Activated naive CD4-positive, alpha-beta T cell treated with anti-CD3 and anti-CD28 coated beads for 36 hours (primary cell): ENCODE results near the gene TDRD10. TPM values are rescaled to one million over a fixed set of nuclear protein-coding genes. Genes with fewer than 3 reads are reported as not detected.

ENCODE experiments used
- CTCF ChIA-PET: fragments of 350-600 bp; sonication (Branson Sonifier 250); formaldehyde crosslinking; loops from one replicate; lab custom pipeline; 2021; ENCODE audit warnings: antibody characterized with exemption; lab: Charles Lee
- DNase-seq: peaks from one replicate; pipeline ENCODE4 v3.0.0-alpha.2; 2020
- H3K27ac Mint-ChIP-seq: one replicate; pipeline ENCODE4 v1.8.0; 2021; ENCODE audit warnings: mild to moderate bottlenecking, mixed read lengths
- H3K27me3 Mint-ChIP-seq: one replicate; pipeline ENCODE4 v1.8.0; 2021; ENCODE audit warnings: low read depth, mixed read lengths
- H3K36me3 Mint-ChIP-seq: one replicate; pipeline ENCODE4 v1.8.0; 2021; ENCODE audit warnings: low read depth, mixed read lengths
- H3K4me1 Mint-ChIP-seq: one replicate; pipeline ENCODE4 v1.8.0; 2021; ENCODE audit warnings: low read depth, mixed read lengths
- H3K4me3 Mint-ChIP-seq: one replicate; pipeline ENCODE4 v1.8.0; 2021; ENCODE audit warnings: mild to moderate bottlenecking, moderate library complexity, mixed read lengths
- H3K9me3 Mint-ChIP-seq: one replicate; pipeline ENCODE4 v1.8.0; 2021; ENCODE audit warnings: mixed read lengths
- intact Hi-C: fragments of 100-400 bp; cut with micrococcal nuclease; formaldehyde crosslinking; loops from one replicate; pipeline ENCODE4 v1.15.1; 2023
- total RNA-seq, 2 experiments: library from RNA; stranded (reverse); gene quantifications; one replicate each; pipeline ENCODE4 v1.2.3, GENCODE V29; 2021

The TDRD10 gene
- total RNA-seq, 2 experiments from 2014 or later, result not detected

GRCh38 chr1:154466921-154467417 lies 35.0 kb upstream of the TDRD10 start:
- CTCF ChIA-PET, result interaction anchor here (0.7 to 4.3 kb wide), 5 partner anchors 12 to 434 kb away, joined by 3 to 23 read pairs (median 3); no protein-coding TSS in a partner anchor
- Mint-ChIP-seq H3K27me3 (no peaks in the 10 kb centered on the region), H3K36me3 (peaks cover 2% of the 10 kb centered on the region), H3K4me3 (no peak overlapping the region), H3K9me3 (no peaks in the 10 kb centered on the region), H3K27ac (peak overlapping the region; percentile 46), H3K4me1 (peaks cover 57% of the 10 kb centered on the region)
- DNase-seq, result peak; percentile 33
- intact Hi-C loops, result loop anchor here (1.0 kb wide), 1 partner anchor 62 kb away; the partner anchor contains the start of gene IL6R

DNA sequence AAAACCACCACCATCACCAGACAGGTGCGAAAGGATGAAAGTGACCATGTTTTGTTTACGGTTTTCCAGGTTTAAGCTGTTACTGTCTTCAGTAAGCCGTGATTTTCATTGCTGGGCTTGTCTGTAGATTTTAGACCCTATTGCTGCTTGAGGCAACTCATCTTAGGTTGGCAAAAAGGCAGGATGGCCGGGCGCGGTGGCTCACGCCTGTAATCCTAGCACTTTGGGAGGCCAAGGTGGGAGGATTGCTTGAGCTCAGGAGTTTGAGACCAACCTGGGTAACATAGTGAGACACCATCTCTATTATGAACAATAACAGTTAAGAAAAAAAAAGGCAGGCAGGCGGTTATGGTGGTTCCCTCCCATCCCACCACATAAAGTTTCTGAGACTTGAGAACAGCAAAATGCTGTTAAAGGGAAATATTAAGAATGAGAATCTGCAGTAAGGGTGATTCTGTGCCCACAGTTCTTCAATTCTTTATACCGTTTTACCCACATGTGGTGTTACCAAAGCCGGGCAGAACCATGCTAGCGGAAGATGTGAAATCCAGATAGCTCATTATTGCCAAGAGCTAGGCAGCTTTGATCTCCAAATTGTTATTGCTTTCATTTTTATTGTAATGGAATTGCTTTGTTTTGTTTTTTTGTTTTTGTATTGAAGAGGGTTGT lies 34.5 kb upstream of the TDRD10 start:
- Mint-ChIP-seq H3K4me1 (peaks cover 54% of the 10 kb centered on the region), H3K27me3 (no peaks in the 10 kb centered on the region), H3K4me3 (no peak overlapping the region), H3K36me3 (peaks cover 2% of the 10 kb centered on the region), H3K9me3 (no peaks in the 10 kb centered on the region), H3K27ac (peak overlapping the region; percentile 46)
- DNase-seq, result no peak
- CTCF ChIA-PET, result interaction anchor here (0.6 to 4.3 kb wide), 9 partner anchors 11 to 434 kb away, joined by 3 to 23 read pairs (median 4); no protein-coding TSS in a partner anchor
- intact Hi-C loops, result loop anchor here (1.0 kb wide), 1 partner anchor 62 kb away; the partner anchor contains the start of gene IL6R

- Mint-ChIP-seq H3K4me1 (peaks cover 43% of the 10 kb centered on the region), H3K27me3 (no peaks in the 10 kb centered on the region), H3K4me3 (no peak overlapping the region), H3K27ac (no peak overlapping the region), H3K9me3 (no peaks in the 10 kb centered on the region), H3K36me3 (peaks cover 2% of the 10 kb centered on the region)
- CTCF ChIA-PET, result interaction anchor here (1.0 to 4.3 kb wide), 3 partner anchors 10 to 140 kb away, joined by 4 to 23 read pairs (median 7); no protein-coding TSS in a partner anchor
- intact Hi-C loops, result no loop called here
- no peak for DNase-seq
These were observed 33.3 kb upstream of the TDRD10 start for GRCh38 chr1:154468535-154469250.

GRCh38 chr1:154469844-154470560 lies 32.0 kb upstream of the TDRD10 start:
- CTCF ChIA-PET, result interaction anchor here (0.7 kb wide), 1 partner anchor 83 kb away, joined by 4 read pairs; no protein-coding TSS in a partner anchor
- intact Hi-C loops, result no loop called here

GRCh38 chr1:154471304-154471703 lies 30.7 kb upstream of the TDRD10 start:
- CTCF ChIA-PET, result interaction anchor here (0.6 to 1.3 kb wide), 2 partner anchors 32 to 142 kb away, joined by 3 to 4 read pairs; no protein-coding TSS in a partner anchor
- H3K4me3 Mint-ChIP-seq, result no peak overlapping the region
- no peaks in the 10 kb centered on the region for H3K27me3 Mint-ChIP-seq
- no peaks in the 10 kb centered on the region for H3K36me3 Mint-ChIP-seq
- intact Hi-C loops, result no loop called here
- no peak for DNase-seq
- no peak overlapping the region for H3K27ac Mint-ChIP-seq
- H3K4me1 Mint-ChIP-seq, result peaks cover 21% of the 10 kb centered on the region
- H3K9me3 Mint-ChIP-seq, result no peaks in the 10 kb centered on the region

More at GRCh38 chr1:154469844-154470560, 32.0 kb upstream of the TDRD10 start:
- no peak overlapping the region for H3K4me3 Mint-ChIP-seq
- H3K36me3 Mint-ChIP-seq, result peaks cover 2% of the 10 kb centered on the region
- DNase-seq, result no peak
- peaks cover 31% of the 10 kb centered on the region for H3K4me1 Mint-ChIP-seq
- no peak overlapping the region for H3K27ac Mint-ChIP-seq
- H3K27me3 Mint-ChIP-seq, result no peaks in the 10 kb centered on the region
- H3K9me3 Mint-ChIP-seq, result no peaks in the 10 kb centered on the region

DNA sequence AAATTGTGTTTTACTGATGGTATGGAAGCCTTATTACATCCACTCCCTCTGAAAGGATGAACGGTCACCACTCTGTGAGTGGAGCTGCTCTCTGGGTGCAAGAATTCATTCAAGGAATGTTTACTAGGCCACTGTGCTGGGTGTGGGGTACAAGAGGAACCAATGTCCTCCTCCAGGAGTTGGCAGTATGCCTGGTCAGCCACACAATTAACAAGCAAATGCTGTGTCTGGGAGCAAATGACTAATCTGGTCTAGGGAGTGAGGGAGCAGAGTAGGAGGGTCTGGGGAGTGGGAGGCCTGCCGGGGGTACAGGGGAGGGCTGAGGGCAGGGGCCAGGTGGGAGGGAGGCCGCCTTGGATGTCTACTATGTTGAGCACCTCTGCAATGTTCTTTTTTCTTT lies 27.2 kb upstream of the TDRD10 start:
- CTCF ChIA-PET, result interaction anchor here (1.7 kb wide), 1 partner anchor 72 kb away, joined by 4 read pairs; no protein-coding TSS in a partner anchor
- no peak overlapping the region for H3K27ac Mint-ChIP-seq
- H3K36me3 Mint-ChIP-seq, result no peaks in the 10 kb centered on the region
- no peaks in the 10 kb centered on the region for H3K9me3 Mint-ChIP-seq
- intact Hi-C loops, result loop anchor here (5.0 kb wide), 2 partner anchors 203 to 462 kb away; partner anchors contain the start of genes HAX1 and PMVK
- H3K4me3 Mint-ChIP-seq, result no peak overlapping the region
- no peaks in the 10 kb centered on the region for H3K27me3 Mint-ChIP-seq
- peaks cover 26% of the 10 kb centered on the region for H3K4me1 Mint-ChIP-seq
- DNase-seq, result no peak

DNA sequence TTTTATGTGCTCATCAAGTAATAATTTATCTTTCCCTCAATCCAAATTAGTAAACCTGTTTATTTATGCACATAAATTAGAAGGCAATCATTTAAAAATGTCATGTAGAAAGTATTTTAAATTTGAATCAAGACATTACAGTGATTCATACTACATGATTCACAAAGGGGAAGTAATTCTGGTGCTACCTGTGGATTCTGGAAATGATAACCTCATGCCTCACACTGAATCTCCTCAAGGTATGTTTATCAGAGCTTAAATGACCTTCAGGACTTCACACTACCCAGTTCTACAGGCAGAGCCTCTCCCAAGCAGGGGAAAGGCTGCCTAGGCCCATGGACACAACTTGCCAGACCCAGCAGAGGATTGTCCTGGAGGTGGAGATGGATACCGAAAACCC lies 25.2 kb upstream of the TDRD10 start:
- Mint-ChIP-seq H3K4me3 (no peak overlapping the region), H3K27me3 (no peaks in the 10 kb centered on the region), H3K27ac (no peak overlapping the region), H3K36me3 (no peaks in the 10 kb centered on the region), H3K4me1 (peaks cover 28% of the 10 kb centered on the region), H3K9me3 (no peaks in the 10 kb centered on the region)
- no peak for DNase-seq
- intact Hi-C loops, result loop anchor here (2.0 to 5.0 kb wide), 3 partner anchors 14 to 461 kb away; partner anchors contain the start of genes HAX1 and PMVK
- CTCF ChIA-PET, result interaction anchor here (0.8 to 0.9 kb wide), 2 partner anchors 11 to 142 kb away, joined by 3 to 4 read pairs; no protein-coding TSS in a partner anchor

- intact Hi-C loops, result loop anchor here (1.0 to 5.0 kb wide), 7 partner anchors 39 to 459 kb away; partner anchors contain the start of genes HAX1 and PMVK
- CTCF ChIA-PET, result interaction anchor here (1.2 to 5.4 kb wide), 3 partner anchors 12 to 68 kb away, joined by 6 to 89 read pairs (median 23); no protein-coding TSS in a partner anchor
These were observed 24.0 kb upstream of the TDRD10 start for GRCh38 chr1:154478013-154478412.

DNA sequence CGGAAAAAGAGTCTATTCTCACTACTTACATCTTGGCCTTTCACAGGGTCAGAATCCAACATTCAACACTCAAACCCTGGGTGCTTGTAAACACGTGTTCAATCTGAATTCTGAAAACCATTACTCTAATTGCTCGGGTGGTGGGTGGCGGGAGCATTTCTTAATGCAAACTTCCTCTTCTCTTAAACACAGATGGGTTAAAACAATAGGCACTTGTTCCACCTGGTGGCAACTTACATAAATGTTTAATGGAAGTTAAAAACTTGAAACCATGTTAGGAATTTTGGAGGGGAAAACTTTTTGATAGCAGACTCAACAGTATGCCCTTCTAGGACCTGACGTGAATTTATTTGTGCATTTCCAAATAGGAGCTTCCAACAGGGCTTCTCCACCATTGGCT lies 23.4 kb upstream of the TDRD10 start:
- Mint-ChIP-seq H3K27ac (no peak overlapping the region), H3K27me3 (no peaks in the 10 kb centered on the region), H3K36me3 (no peaks in the 10 kb centered on the region), H3K4me3 (peak overlapping the region; percentile 30), H3K4me1 (peaks cover 28% of the 10 kb centered on the region), H3K9me3 (no peaks in the 10 kb centered on the region)
- intact Hi-C loops, result loop anchor here (1.0 to 5.0 kb wide), 9 partner anchors 40 to 459 kb away; partner anchors contain the start of genes HAX1 and PMVK
- DNase-seq, result peak; percentile 59
- CTCF ChIA-PET, result interaction anchor here (0.9 to 5.4 kb wide), 21 partner anchors 12 to 202 kb away, joined by 3 to 89 read pairs (median 5); no protein-coding TSS in a partner anchor

More at GRCh38 chr1:154478013-154478412, 24.0 kb upstream of the TDRD10 start:
- H3K27ac Mint-ChIP-seq, result no peak overlapping the region
- H3K4me3 Mint-ChIP-seq, result no peak overlapping the region
- no peaks in the 10 kb centered on the region for H3K27me3 Mint-ChIP-seq
- DNase-seq, result no peak
- H3K4me1 Mint-ChIP-seq, result peaks cover 28% of the 10 kb centered on the region
- no peaks in the 10 kb centered on the region for H3K9me3 Mint-ChIP-seq
- H3K36me3 Mint-ChIP-seq, result no peaks in the 10 kb centered on the region

GRCh38 chr1:154479764-154480421 lies 22.1 kb upstream of the TDRD10 start:
- peak; percentile 73 for DNase-seq
- Mint-ChIP-seq H3K9me3 (no peaks in the 10 kb centered on the region), H3K4me3 (no peak overlapping the region), H3K27me3 (no peaks in the 10 kb centered on the region), H3K36me3 (no peaks in the 10 kb centered on the region), H3K27ac (no peak overlapping the region), H3K4me1 (peaks cover 28% of the 10 kb centered on the region)
- CTCF ChIA-PET, result interaction anchor here (0.6 to 5.4 kb wide), 44 partner anchors 9 to 394 kb away, joined by 3 to 89 read pairs (median 4); no protein-coding TSS in a partner anchor
- intact Hi-C loops, result loop anchor here (1.0 to 5.0 kb wide), 7 partner anchors 41 to 457 kb away; partner anchors contain the start of genes HAX1 and PMVK
